ENCODE measurements around the gene WIPF1.

GRCh38 chr2:174512345-174512744, 85.3 kb downstream of the WIPF1 start:
- no peak for TF ChIP-seq POLR2A (IDR thresholded peaks at IDR 0.05)
- TF ChIP-seq CTCF (IDR thresholded peaks at IDR 0.05) = no peak

All from body of pancreas (tissue), 4 donors.